GM12801 (cell line): ENCODE data around the gene PHACTR1.

Experiments
- CTCF ChIP-seq: IDR thresholded peaks from one replicate; pipeline ENCODE4 v1.5.1; 2011; ENCODE audit warnings: control low read depth; ENCODE audit not compliant: insufficient read length; ENCODE audit errors: extremely low read depth

Gene PHACTR1

GRCh38 chr6:13165502-13166172, 449.1 kb downstream of the PHACTR1 start:
- TF ChIP-seq CTCF, result no peak

GRCh38 chr6:13166269-13166668, 449.7 kb downstream of the PHACTR1 start:
- no peak for TF ChIP-seq CTCF

- no peak for TF ChIP-seq CTCF
Observed at GRCh38 chr6:13166916-13167315, 450.3 kb downstream of the PHACTR1 start.

- TF ChIP-seq CTCF, result no peak
Observed at GRCh38 chr6:13172291-13172690, 455.7 kb downstream of the PHACTR1 start.

- TF ChIP-seq CTCF, result no peak
Observed at GRCh38 chr6:13175087-13175486, 458.5 kb downstream of the PHACTR1 start.

GRCh38 chr6:13175759-13176158, 459.2 kb downstream of the PHACTR1 start:
- no peak for TF ChIP-seq CTCF

GRCh38 chr6:13177664-13178063, 461.1 kb downstream of the PHACTR1 start:
- no peak for TF ChIP-seq CTCF
